Measurements from ENCODE around the gene GRIP2. TPM values are rescaled to one million over a fixed set of nuclear protein-coding genes. Genes with fewer than 3 reads are reported as not detected.

The GRIP2 gene
- total RNA-seq, 1 experiment from 2014 or later: 4.5 TPM

- Mint-ChIP-seq H3K27me3 (ENCODE audit: insufficient read depth, unreplicated experiment) (no peaks in the 10 kb centered on the region), H3K4me3 (ENCODE audit: unreplicated experiment) (no peak overlapping the region), H3K27ac (ENCODE audit: unreplicated experiment) (no peak overlapping the region), H3K9me3 (ENCODE audit: unreplicated experiment) (no peaks in the 10 kb centered on the region), H3K4me1 (ENCODE audit: low read depth, unreplicated experiment) (no peaks in the 10 kb centered on the region), H3K36me3 (ENCODE audit: insufficient read depth, unreplicated experiment) (peaks cover 43% of the 10 kb centered on the region)
- intact Hi-C loops (cut with micrococcal nuclease; ENCODE audit: unreplicated experiment): no loop called here
- no TSS peak for BruUV-seq (replicated peaks)
- H3K4me1 ChIP-seq: no peaks in the 10 kb centered on the region
- H3K9me3 ChIP-seq: no peaks in the 10 kb centered on the region
- no peak for TF ChIP-seq CTCF (IDR thresholded peaks at IDR 0.05; ENCODE audit: insufficient read depth in 1 of 2, low read depth in 1 of 2, low read length in 1 of 2, severe bottlenecking in 1 of 2, unreplicated experiment in 1 of 2)
- no peaks in the 10 kb centered on the region; the same call in 1 of the 2 replicates for H3K36me3 ChIP-seq (ENCODE audit: control insufficient read depth, insufficient read depth, low read length)
- no peak overlapping the region for H3K4me3 ChIP-seq (ENCODE audit: low read depth, low read length)
- no peak for DNase-seq
- no peaks in the 10 kb centered on the region for H3K27me3 ChIP-seq (replicated peaks; ENCODE audit: control insufficient read depth, insufficient read depth, low read length)
- POLR2A ChIA-PET: no interaction called here
- CTCF ChIA-PET: no interaction called here
These were observed 53.1 kb downstream of the GRIP2 start for GRCh38 chr3:14487086-14487485.

GRCh38 chr3:14486460-14486859 lies 53.7 kb downstream of the GRIP2 start:
- H3K4me3 Mint-ChIP-seq (ENCODE audit: unreplicated experiment): no peak overlapping the region
- H3K9me3 ChIP-seq: no peaks in the 10 kb centered on the region
- POLR2A ChIA-PET: no interaction called here
- no peaks in the 10 kb centered on the region for H3K27me3 ChIP-seq (replicated peaks; ENCODE audit: control insufficient read depth, insufficient read depth, low read length)
- H3K36me3 Mint-ChIP-seq (ENCODE audit: insufficient read depth, unreplicated experiment): peaks cover 38% of the 10 kb centered on the region
- H3K27ac Mint-ChIP-seq (ENCODE audit: unreplicated experiment): no peak overlapping the region
- no peaks in the 10 kb centered on the region for H3K4me1 ChIP-seq
- CTCF ChIA-PET: no interaction called here
- H3K27me3 Mint-ChIP-seq (ENCODE audit: insufficient read depth, unreplicated experiment): no peaks in the 10 kb centered on the region
- H3K36me3 ChIP-seq (ENCODE audit: control insufficient read depth, insufficient read depth, low read length): no peaks in the 10 kb centered on the region; the same call in 1 of the 2 replicates
- H3K9me3 Mint-ChIP-seq (ENCODE audit: unreplicated experiment): no peaks in the 10 kb centered on the region
- no peaks in the 10 kb centered on the region for H3K4me1 Mint-ChIP-seq (ENCODE audit: low read depth, unreplicated experiment)
- intact Hi-C loops (cut with micrococcal nuclease; ENCODE audit: unreplicated experiment): no loop called here
- BruUV-seq (replicated peaks): no TSS peak
- no peak for DNase-seq
- no peak for TF ChIP-seq CTCF (IDR thresholded peaks at IDR 0.05; ENCODE audit: insufficient read depth in 1 of 2, low read depth in 1 of 2, low read length in 1 of 2, severe bottlenecking in 1 of 2, unreplicated experiment in 1 of 2)
- no peak overlapping the region for H3K4me3 ChIP-seq (ENCODE audit: low read depth, low read length)

GRCh38 chr3:14485981-14486380 lies 54.2 kb downstream of the GRIP2 start:
- Mint-ChIP-seq H3K4me3 (ENCODE audit: unreplicated experiment) (no peak overlapping the region), H3K4me1 (ENCODE audit: low read depth, unreplicated experiment) (no peaks in the 10 kb centered on the region), H3K27ac (ENCODE audit: unreplicated experiment) (no peak overlapping the region), H3K9me3 (ENCODE audit: unreplicated experiment) (no peaks in the 10 kb centered on the region), H3K36me3 (ENCODE audit: insufficient read depth, unreplicated experiment) (peaks cover 38% of the 10 kb centered on the region), H3K27me3 (ENCODE audit: insufficient read depth, unreplicated experiment) (no peaks in the 10 kb centered on the region)
- Histone ChIP-seq H3K4me1 (no peaks in the 10 kb centered on the region), H3K9me3 (no peaks in the 10 kb centered on the region), H3K27me3 (replicated peaks; ENCODE audit: control insufficient read depth, insufficient read depth, low read length) (no peaks in the 10 kb centered on the region), H3K4me3 (ENCODE audit: low read depth, low read length) (no peak overlapping the region), H3K36me3 (ENCODE audit: control insufficient read depth, insufficient read depth, low read length) (no peaks in the 10 kb centered on the region; the same call in 1 of the 2 replicates)
- intact Hi-C loops (cut with micrococcal nuclease; ENCODE audit: unreplicated experiment): no loop called here
- ChIA-PET POLR2A (no interaction called here), CTCF (no interaction called here)
- TF ChIP-seq CTCF (IDR thresholded peaks at IDR 0.05; ENCODE audit: insufficient read depth in 1 of 2, low read depth in 1 of 2, low read length in 1 of 2, severe bottlenecking in 1 of 2, unreplicated experiment in 1 of 2): no peak
- BruUV-seq (replicated peaks): no TSS peak
- no peak for DNase-seq
